Progenitor cell of endocrine pancreas (in vitro differentiated cells): ENCODE results near the gene MFRP. TPM values are rescaled to one million over a fixed set of nuclear protein-coding genes. Genes with fewer than 3 reads are reported as not detected.

ENCODE experiments used
- DNase-seq: peaks from one replicate; pipeline ENCODE4 v3.0.0; 2021; ENCODE audit warnings: low spot score; ENCODE audit not compliant: unreplicated experiment
- H3K27ac Mint-ChIP-seq: 2 replicates; pipeline ENCODE4 v1.8.0; 2021; ENCODE audit warnings: mild to moderate bottlenecking, moderate library complexity, mixed read lengths
- H3K27me3 Mint-ChIP-seq: 2 replicates; pipeline ENCODE4 v1.8.0; 2021; ENCODE audit warnings: mixed read lengths
- H3K36me3 Mint-ChIP-seq: 2 replicates; pipeline ENCODE4 v1.8.0; 2022; ENCODE audit warnings: mixed read lengths; ENCODE audit not compliant: insufficient read depth
- H3K4me1 Mint-ChIP-seq: 2 replicates; pipeline ENCODE4 v1.8.0; 2021; ENCODE audit warnings: low read depth, mixed read lengths
- H3K4me3 Mint-ChIP-seq: 2 replicates; pipeline ENCODE4 v1.8.0; 2021; ENCODE audit warnings: low read depth, mild to moderate bottlenecking, moderate library complexity, mixed read lengths
- H3K9me3 Mint-ChIP-seq: 2 replicates; pipeline ENCODE4 v1.8.0; 2021; ENCODE audit warnings: low read depth, mixed read lengths
- CTCF ChIP-seq: fragments of 200-600 bp; sonication (generic); IDR thresholded peaks from one replicate; pipeline ENCODE4 v1.5.0; 2021; ENCODE audit warnings: antibody characterized with exemption, mild to moderate bottlenecking; ENCODE audit not compliant: unreplicated experiment
- total RNA-seq: library from RNA; stranded (reverse); gene quantifications from 2 replicates; pipeline ENCODE4 v1.2.1, GENCODE V29; 2021

The MFRP gene
- total RNA-seq, 1 donor from 2014 or later, result not detected

DNA sequence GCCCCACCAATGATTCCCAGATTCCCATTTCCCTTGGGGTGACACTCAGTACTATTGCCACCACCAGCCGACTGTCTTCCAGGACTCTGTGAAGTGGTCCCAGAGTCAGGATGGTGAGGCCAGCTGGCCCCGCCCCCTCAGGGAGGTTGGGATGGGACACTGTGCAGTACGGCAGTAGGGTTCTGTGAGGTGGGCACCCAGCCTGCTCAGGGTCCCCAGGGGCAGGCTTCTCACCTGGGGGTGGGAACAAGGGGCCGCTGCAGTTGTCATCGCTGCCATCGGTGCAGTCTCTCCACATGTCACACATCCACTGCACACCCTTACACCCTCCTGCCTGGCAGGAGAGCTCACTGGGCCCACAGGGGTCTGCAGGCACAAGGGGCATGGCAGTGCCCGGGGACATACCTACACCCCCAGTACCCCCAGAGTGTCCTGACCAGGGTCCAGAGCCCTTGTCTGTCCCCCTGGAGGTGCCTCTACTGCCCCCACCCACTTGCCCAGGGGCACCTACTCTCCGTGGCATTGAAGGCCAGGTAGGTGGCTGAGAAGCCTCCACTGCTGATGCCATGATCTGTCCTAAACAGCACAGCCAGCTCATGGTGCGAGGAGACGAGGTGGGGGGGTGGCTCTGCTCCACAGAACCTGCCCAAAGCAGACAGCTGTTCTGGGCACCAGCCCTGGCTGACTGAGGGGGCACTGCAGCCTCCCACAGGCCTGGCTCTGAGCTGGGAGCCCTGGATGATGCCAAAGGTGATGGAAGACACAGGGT is 4.0 kb downstream of the MFRP start:
- Mint-ChIP-seq H3K27me3 (peaks cover 70% of the 10 kb centered on the region), H3K4me3 (no peak overlapping the region), H3K36me3 (no peaks in the 10 kb centered on the region), H3K27ac (no peak overlapping the region), H3K9me3 (no peaks in the 10 kb centered on the region), H3K4me1 (peaks cover 3% of the 10 kb centered on the region)
- no peak for DNase-seq
- TF ChIP-seq CTCF, result no peak

DNA sequence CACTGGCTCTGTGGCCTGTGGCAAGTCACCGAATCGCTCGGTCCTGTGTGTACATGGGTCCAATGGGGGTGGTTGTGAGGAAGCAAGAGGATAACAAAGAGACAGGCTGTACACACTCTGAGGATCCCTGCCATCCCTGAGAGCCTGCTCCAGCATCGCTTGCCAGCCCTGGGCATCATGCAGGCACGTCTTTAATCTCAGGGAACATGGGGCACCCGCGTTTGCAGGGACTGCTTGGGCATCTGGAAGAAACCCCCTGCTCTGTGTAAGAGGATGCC is 4.5 kb downstream of the MFRP start:
- H3K9me3 Mint-ChIP-seq, result no peaks in the 10 kb centered on the region
- H3K36me3 Mint-ChIP-seq, result no peaks in the 10 kb centered on the region
- no peak overlapping the region for H3K4me3 Mint-ChIP-seq
- TF ChIP-seq CTCF, result no peak
- peaks cover 64% of the 10 kb centered on the region for H3K27me3 Mint-ChIP-seq
- DNase-seq, result no peak
- no peak overlapping the region for H3K27ac Mint-ChIP-seq
- peaks cover 3% of the 10 kb centered on the region for H3K4me1 Mint-ChIP-seq

GRCh38 chr11:119341222-119342022 is 5.1 kb downstream of the MFRP start:
- Mint-ChIP-seq H3K9me3 (no peaks in the 10 kb centered on the region), H3K27me3 (peaks cover 59% of the 10 kb centered on the region)
- no peak for DNase-seq

GRCh38 chr11:119340335-119341221 is 5.9 kb downstream of the MFRP start, which contains the start of gene C1QTNF5:
TSS of gene C1QTNF5 (minus strand) at chr11:119340883. CDS start at chr11:119340397, 486 bp downstream.
- Mint-ChIP-seq H3K4me3 (no peak within 1 kb of the TSS), H3K27ac (no peak within 1 kb of the TSS), H3K4me1 (peaks cover 5% of the 10 kb centered on the region), H3K36me3 (peaks cover 3% of the 10 kb centered on the region), H3K27me3 (peaks cover 58% of the 10 kb centered on the region), H3K9me3 (no peaks in the 10 kb centered on the region)
- TF ChIP-seq CTCF, result no peak
- DNase-seq, result no peak

More at GRCh38 chr11:119341222-119342022, 5.1 kb downstream of the MFRP start:
- H3K4me3 Mint-ChIP-seq, result no peak overlapping the region
- TF ChIP-seq CTCF, result no peak
- H3K27ac Mint-ChIP-seq, result no peak overlapping the region
- peaks cover 3% of the 10 kb centered on the region for H3K4me1 Mint-ChIP-seq
- peaks cover under 1% of the 10 kb centered on the region for H3K36me3 Mint-ChIP-seq
